GM18498 (cell line): Measurements from ENCODE around the gene DOHH.
"Not testable (repeated sequence)": the region's sequence is repeated elsewhere in the genome, so short reads cannot be mapped to it uniquely, and the experiment has no call there.

Experiments used
- ATAC-seq: cut with Tn5 transposase; IDR thresholded peaks from one replicate; pipeline ENCODE4 v1.9.1; 2021; ENCODE audit warnings: mild to moderate bottlenecking, moderate library complexity; ENCODE audit not compliant: unreplicated experiment

Gene DOHH

DNA sequence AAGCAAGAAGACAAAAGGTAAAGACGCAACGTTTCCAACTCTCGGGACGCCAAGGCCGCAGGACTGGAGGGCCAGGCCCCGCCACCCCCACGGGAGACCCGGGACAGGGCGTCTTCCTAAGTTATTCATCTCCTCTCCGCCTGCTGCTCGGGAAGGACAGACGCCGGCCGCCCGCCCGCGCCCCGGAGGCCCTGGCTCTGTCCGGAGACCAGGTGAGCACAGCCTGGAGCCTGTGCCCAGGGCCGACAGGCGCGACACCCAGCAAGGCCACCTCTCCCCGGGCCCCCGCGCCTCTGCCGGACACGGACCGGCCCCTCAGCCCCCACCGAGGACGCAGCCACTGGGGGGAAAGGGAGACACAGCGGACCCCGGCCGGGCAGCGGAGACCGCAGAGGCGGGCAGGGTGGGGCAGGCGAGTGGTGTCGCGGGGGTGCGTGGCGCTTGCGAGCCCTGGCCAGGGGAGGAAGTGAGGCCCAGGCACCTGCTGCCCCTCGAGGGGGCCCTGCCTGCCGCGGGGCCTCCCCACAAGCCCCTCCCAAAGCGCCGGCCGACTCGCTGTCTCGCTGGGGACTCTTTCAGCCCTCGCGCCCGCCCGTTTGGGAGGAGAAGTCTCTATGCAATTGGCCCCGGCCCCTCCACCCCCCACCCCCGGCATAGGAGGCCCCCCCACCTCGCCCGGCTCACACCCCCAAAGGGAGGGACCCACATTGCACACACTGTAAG is 37.3 kb downstream of the DOHH start:
- no peak for ATAC-seq

DNA sequence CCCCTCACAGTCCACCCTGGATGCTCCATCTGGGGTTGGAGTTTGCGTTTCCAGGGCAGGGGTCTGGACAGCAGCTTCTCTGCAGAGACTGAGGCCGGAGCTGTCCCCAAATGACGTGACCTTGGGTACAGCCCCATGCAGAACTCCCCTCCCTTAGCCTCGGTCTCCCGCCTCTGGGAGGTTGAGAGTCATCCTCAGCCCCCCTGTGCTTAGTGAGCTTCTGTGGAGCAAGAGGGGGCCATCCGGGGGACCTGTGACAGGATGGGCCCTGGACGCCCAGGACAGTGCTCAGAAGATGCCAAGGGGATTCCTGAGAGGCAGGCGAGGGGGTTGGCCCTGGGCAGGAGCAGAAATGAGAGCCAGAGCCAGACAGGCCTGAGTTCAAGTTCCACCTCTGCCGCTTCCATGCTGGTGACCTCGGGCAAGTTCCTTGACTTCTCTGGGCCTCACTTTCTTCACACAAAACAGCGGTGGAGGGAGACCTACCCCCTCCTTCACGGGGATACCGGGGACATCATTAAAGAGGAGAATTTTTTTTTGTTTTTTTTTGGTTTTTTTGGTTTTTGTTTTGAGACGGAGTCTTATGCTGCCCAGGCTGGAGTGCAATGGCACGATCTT is 40.4 kb downstream of the DOHH start:
- ATAC-seq: no peak

DNA sequence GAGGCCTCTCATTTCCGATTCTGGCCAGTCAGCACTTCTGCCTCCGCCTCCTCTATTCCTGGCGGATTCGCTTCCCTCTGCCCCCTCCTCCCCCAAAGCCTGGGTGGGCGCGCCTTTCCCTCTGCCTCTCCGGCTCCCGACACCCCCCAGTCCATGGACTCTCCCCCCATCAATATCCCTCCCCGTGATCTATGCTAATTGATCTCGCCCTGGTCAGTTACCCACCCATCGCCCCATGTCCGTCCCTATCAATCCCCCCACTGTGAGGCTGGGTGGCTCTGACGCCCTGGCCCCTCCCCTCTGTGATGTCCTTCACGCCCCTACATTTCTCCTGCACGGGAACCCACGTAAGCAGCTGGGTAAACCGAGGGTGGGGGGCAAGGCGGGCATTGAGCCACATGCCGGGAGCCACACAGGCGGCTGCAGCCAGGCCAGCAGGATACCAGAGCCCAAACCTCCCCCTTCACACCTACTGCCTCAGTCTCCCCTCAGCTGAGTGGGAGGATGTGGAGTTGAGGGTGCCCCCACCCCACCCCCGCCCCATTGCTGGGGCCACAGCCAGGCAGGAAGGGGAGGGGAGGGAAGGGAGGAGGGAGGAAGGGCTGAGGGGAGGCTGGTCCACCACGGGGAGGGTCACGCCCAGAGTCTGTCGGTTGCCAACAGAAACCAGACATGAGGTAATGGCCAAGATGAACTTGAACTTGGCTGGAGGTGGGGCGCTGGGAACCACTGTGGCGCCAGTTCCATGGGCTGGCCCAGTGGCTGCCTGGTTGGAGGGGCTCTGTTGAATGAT is 41.2 kb downstream of the DOHH start:
- ATAC-seq: no peak

DNA sequence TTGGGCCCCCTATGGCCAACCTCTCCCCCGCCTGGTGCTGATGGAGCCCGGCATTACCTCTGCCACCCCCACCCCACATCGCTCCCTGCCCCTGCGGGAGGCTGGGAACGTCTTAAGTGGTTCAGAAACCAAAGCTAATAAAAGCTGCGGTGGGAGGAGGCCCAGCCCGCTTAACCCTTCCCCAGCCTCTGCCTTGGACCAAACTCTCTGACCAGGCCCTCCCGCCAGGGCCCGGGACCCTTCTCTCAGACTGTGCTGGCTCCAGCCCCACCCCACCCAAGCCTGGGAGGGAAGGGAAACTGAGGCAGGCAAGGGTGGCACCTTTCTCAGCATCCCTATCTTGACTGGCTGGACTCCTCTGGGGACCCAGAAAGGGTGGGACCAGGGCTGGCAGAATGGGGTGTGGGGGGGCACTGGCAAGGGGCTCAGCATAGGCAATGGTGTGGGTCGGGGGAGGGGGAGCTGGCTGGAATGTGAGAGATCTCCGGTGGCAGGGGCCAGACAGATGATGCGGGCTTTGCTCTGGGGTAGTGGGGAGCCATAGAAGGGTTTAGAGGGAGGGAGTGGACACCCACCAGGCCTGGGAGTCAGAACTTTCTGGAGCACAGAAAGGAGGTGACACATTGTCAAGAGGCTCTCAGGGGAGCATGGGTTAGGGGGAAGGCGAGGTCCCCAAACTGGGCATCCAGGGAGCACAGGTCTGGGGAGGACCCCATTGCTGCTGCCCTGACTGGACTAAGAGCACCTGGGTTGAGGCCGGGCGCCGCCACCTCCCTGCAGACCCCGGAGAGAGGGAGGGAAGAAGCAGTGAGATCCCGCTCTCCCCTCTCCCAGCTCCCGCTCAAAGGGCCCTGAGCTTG is 42.0 kb downstream of the DOHH start:
- ATAC-seq: no peak

DNA sequence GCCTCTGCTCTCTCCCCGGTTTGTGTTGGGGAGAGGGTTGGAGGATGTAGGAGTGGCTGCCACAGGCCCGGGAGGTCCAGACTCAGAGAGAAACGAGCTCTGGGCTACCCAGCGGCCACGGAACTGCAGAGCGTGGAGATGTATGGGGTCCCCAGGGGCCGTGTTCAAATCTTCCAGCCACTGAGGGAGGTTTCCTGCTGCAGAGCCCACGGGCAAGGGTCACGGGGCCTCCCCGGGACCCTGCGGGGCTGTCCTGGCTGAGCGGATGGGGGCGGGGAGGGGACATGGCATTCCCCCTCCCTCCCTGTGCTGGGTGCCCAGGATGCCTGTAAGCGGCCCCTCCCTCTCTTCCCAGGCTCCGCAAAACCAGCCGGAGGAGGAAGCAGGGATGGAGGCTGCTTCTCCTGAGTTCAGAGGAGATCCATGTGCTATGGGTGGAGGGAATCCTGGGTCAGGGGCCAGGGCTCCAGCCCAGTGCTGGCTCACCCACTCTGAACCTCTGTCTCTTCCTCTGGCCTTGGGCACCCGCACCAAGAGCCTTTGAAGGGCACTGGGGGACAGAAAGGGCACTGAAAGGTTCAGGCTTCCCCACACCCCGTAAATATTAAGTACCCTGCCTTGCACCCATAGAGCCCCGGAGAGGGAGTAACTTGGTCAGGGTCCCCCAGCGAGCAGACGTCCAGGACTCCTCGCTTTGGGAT is 42.8 kb downstream of the DOHH start:
- no peak for ATAC-seq

DNA sequence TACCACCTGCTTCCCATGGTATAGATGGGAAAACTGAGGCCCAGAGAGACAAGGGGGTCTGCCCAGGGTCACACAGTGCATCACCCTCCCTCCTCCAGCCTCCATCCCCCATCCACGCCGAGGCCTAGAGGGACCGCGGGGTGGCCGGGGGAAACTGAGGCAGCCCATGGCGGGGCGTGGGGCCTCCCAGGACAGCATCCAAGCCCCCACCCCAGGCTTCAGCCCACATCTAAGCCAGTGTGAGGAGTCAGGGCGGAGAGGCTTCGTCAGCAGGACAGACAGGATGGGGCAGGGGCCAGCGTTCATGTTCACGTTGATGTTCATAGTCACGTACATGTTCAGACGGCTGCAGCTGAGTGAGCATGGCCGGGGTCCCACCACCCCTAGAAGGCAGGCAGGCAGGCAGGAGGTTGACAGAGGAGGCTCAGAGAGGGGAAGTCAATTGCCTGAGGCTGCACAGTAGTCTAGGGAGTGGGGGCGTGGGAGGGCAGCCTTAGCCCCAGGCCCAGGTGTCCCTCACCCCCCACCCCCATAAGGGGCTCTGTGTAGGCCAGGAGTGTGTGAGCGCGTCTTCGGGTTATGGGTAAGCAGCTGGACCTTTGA is 43.4 kb downstream of the DOHH start:
- ATAC-seq: no peak

DNA sequence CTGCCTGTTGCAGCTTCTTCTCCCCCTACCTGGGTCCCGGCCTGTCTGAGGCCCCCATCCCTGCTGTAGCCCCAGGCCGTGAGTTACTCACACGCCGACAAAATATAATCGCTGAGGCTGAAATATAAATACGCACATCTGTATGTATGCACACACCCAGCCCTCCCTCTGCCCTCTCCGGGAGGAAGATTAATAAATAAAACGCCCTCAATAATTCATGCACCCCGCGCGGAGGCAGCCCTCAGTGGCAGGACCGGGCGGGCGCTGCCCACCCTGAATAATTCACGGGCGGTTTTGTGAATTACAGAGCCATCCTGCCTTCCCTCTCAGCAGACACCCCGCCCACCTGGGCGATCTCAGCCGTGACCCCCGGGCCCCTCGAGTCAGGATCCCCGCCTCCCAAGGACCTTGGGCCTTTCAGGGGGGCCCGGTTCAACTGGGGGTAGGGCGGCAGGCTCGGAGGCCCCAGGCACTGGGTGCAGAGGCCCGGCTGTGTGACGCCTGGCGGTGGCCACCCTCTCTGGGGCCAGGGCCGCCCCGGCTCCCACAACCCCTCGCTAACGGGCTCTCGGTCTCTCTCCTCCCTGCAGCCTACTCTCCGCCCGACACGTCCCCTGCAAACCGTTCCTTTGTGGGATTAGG is 44.4 kb downstream of the DOHH start:
- ATAC-seq: no peak

DNA sequence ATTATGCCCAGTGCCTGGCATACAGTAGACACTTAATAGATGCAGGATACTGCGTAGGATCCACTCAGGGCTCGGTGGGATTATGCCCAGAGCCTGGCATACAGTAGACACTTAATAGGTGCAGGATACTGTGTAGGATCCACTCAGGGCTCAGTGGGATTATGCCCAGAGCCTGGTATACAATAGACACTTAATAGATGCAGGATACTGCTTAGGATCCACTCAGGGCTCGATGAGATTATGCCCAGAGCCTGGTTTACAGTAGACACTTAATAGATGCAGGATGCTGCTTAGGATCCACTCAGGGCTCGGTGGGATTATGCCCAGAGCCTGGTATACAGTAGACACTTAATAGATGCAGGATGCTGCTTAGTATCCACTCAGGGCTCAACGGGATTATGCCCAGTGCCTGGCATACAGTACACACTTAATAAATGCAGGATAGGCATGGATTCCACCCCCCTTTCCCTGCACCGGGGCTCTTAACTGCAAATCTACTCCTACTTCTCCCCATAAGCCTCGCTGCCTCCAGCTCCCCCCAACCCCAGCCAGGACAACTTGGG is 45.0 kb downstream of the DOHH start:
- no peak for ATAC-seq

DNA sequence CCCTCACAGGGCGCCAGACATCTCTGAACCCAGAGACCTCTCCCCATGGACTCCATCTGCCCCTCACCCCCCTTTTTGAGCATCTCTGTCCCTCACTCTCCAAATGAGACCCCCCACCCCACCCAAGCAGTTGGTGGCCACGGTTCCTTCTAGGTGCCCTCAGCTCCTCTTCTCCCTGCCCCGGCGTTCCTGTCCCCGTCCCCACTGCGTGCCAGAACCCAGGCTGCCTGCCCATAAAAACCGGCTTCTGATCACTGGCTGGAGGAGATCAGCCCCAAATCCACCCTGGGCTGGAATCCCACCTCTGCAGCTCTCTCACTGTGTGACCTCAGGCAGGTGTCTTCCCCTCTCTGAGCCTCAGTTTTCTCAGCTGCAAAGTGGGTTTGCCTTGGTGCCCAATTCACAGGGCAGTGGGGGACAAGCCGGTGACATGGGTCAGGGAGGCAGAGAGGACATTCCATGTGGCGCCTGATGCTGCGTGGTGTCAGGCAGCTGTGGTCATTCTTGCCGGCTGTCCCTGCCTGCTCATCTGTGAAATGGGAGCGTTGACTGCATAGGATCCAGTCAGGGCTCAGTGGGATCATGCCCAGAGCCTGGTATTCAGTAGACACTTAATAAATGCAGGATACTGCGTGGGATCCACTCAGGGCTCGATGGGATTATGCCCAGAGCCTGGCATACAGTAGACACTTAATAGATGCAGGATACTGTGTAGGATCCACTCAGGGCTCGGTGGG is 45.6 kb downstream of the DOHH start:
- no peak for ATAC-seq

DNA sequence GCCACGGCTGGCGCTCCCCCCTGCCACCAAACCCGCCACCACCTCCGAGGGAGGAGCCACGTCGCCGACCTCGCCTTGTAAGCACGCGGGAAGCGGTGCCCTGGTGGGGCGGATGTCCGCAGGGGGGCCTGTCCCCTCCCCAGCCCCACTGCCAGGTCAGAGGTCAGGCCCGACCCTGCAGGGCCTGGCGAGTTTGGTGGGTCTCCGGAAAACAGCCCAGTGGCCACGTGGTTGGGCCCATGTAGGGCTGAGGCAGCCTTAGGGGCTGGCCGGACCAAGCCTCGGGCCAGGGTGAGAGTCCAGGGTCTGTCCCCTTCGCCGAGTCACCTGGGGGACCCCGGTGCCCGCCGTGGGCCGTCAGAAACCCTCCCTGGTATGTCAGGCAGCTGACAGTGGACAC is 46.6 kb downstream of the DOHH start:
- no peak for ATAC-seq

DNA sequence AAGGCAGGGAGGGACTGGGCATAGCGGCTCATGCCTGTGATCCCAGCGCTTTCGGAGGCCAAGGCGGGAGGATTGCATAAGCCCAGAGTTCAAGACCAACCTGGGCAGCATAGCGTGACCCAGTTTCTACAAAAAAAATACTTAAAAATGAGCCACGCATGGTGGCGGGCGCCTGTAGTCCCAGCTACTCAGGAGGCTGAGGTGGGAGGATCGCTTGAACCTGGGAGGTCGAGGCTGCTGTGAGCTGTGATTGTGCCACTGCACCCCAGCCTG is 47.6 kb downstream of the DOHH start:
- not testable (repeated sequence) for ATAC-seq

DNA sequence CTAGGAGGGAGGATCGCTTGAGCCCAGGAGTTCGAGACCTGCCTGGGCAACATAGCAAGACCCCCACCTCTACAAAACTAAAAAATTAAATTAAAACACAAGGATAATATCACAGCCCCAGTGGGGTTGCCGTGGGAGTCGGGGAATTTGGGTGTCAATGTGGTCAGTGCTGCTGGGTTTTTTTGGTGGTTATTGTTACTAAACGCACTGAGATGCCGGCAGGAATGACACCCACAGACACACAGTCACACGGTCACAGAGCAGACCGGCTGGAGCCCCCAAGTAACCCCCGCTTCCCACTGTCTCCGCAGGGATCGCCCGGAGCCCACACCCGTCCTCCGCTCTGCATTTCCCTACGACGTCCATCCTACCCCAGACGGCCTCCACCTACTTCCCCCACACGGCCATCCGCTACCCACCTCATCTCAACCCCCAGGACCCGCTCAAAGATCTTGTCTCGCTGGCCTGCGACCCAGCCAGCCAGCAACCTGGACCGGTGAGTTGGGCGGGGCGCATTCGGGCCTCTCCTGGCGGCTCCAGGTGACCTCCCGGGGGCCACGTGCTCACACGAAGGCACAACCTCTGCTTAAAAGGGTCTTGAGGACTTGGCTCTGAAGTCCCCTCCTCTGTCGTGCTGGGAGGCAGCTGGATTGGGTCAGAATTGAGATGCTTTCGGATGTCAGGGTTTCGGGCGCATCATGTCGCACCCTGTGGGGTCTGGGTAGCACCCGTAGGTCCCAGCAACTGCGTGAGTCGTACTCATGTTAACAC is 48.1 kb downstream of the DOHH start:
- ATAC-seq: no peak

DNA sequence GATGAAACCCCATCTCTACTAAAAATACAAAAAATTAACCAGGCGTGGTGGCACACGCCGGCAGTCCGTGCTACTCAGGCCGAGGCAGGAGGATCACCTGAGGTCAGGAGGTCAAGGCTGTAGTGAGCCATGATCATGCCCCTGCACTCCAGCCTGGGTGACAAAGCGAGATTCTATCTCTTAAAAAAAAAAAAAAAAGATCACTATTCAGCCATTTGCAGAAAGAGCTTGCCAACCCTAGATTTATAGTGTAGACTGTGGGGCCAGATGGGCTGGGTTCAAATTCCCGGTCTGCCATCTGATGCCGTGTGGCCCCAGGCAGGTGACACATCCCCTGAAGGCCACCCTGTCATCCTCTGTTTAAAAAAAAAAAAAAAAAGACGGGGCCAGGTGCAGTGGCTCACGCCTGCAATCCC is 49.0 kb downstream of the DOHH start:
- no peak for ATAC-seq

DNA sequence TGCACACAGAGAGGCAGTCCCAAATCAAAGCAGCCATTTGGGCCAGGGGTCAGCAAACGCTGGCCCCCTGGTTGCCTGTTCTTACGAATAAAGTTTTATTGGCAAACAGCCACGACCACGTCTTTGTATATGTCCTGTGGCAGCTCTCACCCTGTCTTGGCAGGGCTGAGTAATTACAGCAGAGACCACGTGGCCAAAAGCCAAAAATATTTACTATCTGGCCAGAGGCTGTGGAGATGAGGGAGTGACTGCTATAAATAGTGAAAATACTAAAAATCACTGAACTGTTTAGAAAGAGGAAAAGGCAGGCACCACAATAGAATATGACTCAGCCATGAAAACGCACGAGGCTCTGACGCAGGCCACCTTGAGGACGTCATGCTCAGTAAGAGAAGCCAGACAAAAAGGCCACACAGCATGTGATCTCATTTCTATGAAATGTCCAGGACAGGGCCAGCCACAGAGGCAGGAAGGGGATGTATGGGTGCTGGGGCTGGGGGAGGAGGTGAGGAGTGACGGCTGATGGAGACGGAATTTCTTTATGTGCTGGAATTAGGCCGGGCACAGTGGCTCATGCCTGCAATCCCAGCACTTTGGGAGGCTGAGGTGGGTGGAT is 49.6 kb downstream of the DOHH start:
- no peak for ATAC-seq

DNA sequence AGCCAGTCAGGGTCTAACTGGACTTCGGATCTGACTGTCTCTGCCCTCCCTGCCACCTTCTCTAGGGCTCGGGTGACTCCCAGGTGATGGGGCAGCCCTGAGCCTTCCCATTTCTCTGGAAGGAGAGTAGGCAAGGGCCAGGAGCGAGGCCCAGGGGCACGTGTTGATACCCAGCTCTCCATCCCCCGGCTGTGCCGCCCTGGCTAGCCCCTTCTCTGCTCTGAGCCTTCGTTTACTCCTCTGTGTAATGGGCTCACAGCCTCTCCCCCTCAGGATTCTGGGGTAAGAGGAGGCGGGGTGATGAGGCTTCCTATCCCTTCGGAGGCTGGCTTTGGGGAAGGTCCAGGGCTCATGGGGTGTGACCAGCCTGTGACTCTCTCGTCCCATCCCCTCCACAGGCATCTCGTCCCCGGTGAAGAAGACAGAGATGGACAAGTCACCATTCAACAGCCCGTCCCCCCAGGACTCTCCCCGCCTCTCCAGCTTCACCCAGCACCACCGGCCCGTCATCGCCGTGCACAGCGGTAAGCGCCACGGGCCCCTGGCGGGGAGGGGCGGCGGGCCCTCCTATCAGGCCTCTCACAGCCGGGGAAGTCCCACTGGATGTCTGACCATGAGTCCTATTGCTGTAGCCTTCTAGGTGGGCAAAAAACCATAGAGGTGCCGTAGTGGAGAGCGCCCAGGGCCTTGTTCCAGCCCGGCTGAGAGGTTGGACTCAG is 51.7 kb downstream of the DOHH start:
- no peak for ATAC-seq

DNA sequence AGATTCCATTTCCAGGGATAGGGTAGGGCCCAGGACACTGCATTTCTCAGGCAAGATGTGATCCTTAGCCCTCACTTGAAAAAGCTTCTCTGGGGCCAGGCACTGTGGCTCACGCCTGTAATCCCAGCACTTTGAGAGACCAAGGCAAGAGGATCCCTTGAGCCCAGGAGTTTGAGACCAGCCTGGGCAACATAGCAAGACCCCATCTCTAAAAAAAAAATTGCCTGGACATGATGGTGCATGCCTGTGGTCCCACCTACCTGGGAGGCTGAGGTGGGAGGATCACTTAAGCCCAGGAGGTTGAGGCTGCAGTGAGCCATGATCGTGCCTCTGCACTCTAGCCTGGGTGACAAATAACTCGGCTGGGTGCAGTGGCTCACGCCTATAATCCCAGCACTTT is 53.8 kb downstream of the DOHH start:
- not testable (repeated sequence) for ATAC-seq

DNA sequence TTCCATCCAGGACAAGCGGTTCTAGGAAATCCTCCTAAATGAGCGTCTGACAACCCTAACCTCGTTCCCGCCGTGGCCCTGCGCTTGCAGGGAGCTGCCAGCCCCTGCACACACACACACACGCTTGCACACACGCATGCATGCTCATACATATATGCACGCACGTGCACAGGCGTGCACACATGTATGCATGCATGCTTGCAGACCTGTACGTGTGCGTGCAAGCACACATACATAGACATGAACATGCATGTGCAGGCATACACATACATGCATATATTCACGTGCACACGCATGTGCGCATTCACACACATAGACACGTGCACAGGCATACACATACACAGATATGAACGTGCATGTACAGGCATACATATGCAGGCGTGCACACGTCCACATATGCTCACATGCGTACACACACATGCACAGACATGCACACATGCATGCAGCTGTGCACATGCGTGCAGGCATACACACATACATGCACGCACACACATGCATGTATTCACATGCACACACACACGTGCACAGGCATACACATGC is 55.7 kb downstream of the DOHH start:
- ATAC-seq: no peak
